ENCODE data around the gene WDR91. TPM values are rescaled to one million over a fixed set of nuclear protein-coding genes. Genes with fewer than 3 reads are reported as not detected.
"Not testable (repeated sequence)": the region's sequence is repeated elsewhere in the genome, so short reads cannot be mapped to it uniquely, and the experiment has no call there.

WDR91 gene
- total and polyA plus RNA-seq, 8 donors, result 22.9 to 67.6 (median 49.5) TPM

DNA sequence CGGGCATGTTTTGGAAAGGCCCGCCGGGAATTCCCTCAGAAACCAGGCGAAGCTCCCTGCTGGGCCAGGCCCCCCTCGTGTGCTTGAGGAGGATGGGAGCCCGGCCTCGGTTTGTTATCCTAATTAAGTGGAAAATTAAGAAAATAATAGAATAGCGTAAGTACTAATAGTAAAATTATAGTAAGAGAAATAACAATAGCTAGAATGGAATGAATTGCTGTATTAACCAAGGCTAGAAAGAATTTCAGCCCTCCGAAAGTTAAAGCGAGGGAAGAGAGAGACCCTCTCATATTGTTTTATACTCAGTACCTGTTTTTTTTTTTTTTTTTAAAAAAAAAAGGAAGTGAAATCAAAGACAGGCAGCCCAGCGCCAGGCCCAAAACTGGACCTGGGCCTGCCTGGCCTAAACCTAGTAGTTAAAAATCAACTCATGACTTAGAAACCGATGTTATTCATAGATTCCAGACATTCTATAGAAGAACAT is 40.3 kb downstream of the WDR91 start:
- intact Hi-C loops (cut with DNase I); DNase-seq: not testable (repeated sequence)
- peaks cover 8 to 48% of the 10 kb centered on the region in 2 donors for H3K4me1 ChIP-seq

DNA sequence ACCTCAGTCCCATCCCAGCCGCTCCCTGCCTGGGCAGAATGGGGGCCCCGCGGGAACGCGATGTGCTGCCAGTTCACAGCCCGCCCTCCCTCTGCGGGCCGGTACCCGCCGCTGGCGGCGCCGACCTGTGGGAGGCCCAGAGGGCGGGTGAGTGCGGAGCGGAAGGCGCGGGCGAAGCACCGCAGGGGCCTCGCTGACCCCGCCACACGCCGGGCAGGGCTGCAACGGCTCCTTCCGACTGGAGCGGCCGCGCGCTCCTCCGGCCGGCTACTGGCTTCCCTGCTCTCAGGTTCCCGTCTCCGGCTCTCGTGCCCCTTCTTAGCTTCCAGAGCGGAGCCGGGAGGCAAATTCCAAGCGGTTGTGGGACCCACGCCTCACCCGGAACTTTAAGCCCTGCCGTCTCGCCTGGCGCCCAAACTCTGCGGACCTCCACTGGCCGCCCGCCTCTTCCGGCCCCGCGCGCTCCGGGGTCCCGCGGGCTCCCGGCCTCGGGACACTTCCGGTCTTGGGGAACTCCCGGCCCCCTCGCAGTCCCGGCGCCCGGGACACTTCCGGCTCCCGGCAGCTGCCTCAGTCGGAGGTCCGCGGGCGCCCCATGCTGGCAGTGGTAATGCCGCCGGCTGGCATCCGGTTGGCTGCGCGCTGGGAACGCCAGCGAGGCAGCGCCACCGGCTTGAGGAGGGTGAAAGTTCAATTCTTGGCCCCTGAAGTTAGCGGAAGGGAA is 40.9 kb downstream of the WDR91 start, which contains the start of gene CYREN:
CYREN (minus strand) TSS at position 434 of the 724 bp plus-strand sequence. CDS start 1,785 bp downstream, outside the sequence.
- Histone ChIP-seq H3K36me3 (peaks cover 0 to 31% of the 10 kb centered on the region in 2 donors), H3K27ac (peak within 1 kb of the TSS; percentile 92 to 100), H3K27me3 (no peaks in the 10 kb centered on the region), H3K4me1 (peaks cover 8 to 54% of the 10 kb centered on the region in 2 donors), H3K4me3 (peak within 1 kb of the TSS; percentile 57 to 85), H3K9me3 (no peaks in the 10 kb centered on the region)
- DNase-seq (peak; percentile 88 to 99 (median 95)), ATAC-seq (peak; percentile 95)
- TF ChIP-seq CTCF (IDR thresholded peaks at IDR 0.05), result peak; percentile 50 to 57
- intact Hi-C loops (cut with DNase I), result no loop called here

More for the DNA sequence above, 40.3 kb downstream of the WDR91 start:
- not testable (repeated sequence) for H3K27me3 ChIP-seq, H3K9me3 ChIP-seq, ATAC-seq
- Histone ChIP-seq H3K36me3 (peaks cover 0 to 25% of the 10 kb centered on the region in 2 donors), H3K4me3 (peak overlapping the region; percentile 57 to 85), H3K27ac (peak overlapping the region; percentile 92 to 100)

GRCh38 chr7:135169964-135170273 is 41.4 kb downstream of the WDR91 start:
- peaks cover 8 to 59% of the 10 kb centered on the region in 2 donors for H3K4me1 ChIP-seq
- H3K27ac ChIP-seq, result peak overlapping the region; percentile 92 to 100
- TF ChIP-seq CTCF (IDR thresholded peaks at IDR 0.05), result no peak
- no peak for DNase-seq
- ATAC-seq, result no peak
- peaks cover 0 to 36% of the 10 kb centered on the region in 2 donors for H3K36me3 ChIP-seq
- no peaks in the 10 kb centered on the region for H3K9me3 ChIP-seq
- H3K4me3 ChIP-seq, result peak overlapping the region; percentile 57 to 85
- no peaks in the 10 kb centered on the region for H3K27me3 ChIP-seq
- intact Hi-C loops (cut with DNase I), result loop anchor here in 1 of 2 donors (10.0 kb wide), 1 partner anchor 175 kb away; no protein-coding TSS in a partner anchor

DNA sequence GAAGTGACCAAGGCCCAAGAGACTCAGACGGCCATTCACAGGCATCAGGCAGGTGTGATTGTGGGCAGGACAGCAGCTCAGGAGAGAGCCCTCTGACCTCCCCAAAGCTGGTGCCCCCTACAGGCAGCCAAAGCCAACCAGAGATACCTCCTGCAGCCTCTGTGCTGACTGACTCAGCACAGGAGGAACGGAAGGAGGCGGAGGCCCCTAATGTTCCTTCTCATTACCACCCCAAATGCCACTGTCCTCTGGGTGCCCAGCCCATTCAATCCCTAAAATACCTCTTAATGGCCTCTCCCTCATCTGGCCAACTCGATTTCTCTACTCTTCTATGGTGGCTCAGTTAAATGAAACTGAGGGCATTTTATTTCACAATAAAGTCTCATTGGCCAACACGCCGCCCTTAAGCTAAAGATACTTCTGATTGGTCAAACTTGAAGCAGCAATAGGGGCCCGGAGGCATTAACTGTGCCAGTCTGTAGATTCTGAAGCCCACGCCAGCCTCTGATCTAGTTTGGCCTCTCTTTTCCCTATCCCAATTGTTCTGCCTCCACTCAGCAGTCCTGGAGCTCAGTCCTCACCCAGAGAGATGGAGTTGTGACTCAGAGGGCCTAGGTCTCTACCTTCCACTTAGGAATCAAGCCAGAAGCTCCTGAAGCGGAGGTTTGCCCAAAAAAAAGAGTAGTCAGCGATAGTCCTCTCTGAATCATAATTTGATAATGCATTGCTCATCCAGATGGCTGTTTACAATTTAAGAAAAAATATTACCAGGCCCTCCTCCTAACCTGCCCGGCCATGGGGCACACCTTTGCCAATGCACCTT is 42.0 kb downstream of the WDR91 start:
- no peaks in the 10 kb centered on the region for H3K9me3 ChIP-seq
- peaks cover 8 to 65% of the 10 kb centered on the region in 2 donors for H3K4me1 ChIP-seq
- TF ChIP-seq CTCF (IDR thresholded peaks at IDR 0.05), result peak; percentile 10 to 37
- ATAC-seq (no peak), DNase-seq (peak in 1 of 4 donors; percentile 73)
- intact Hi-C loops (cut with DNase I), result loop anchor here in 1 of 2 donors (10.0 kb wide), 1 partner anchor 175 kb away; no protein-coding TSS in a partner anchor
- no peaks in the 10 kb centered on the region for H3K27me3 ChIP-seq
- peak overlapping the region; percentile 57 to 85 for H3K4me3 ChIP-seq
- H3K36me3 ChIP-seq, result peaks cover 0 to 42% of the 10 kb centered on the region in 2 donors
- peak overlapping the region; percentile 92 to 100 for H3K27ac ChIP-seq

DNA sequence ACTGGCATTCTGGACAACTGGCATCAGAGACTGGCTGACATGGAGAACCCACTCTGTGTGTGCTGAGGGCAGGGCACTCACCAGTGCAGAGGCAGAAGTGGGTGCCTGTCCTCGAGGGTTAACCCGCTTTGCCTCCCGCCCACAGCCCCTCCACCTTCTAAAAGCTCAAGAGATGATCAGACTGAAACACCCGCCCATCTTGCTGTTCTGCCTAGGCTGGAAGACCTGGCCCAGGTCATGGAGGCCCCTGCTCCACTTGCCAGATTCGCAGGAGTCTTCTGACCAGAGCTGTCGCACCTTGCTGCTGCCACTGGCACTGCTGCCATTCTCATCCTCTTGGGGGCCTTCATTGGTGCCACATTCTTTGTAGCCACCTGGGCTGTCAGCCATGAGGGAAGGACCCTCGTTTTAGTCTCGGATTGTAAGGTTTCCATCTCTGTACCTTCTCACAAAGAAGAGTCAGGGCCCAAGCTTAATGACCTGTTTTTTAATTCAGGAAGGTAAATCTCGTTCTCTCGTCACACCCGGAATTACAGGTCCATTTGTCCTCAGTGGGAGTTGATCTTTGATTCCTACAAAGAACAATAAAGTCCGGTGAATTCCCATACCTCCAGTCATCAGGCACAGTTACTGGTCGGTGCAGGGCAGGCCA is 42.7 kb downstream of the WDR91 start:
- Histone ChIP-seq H3K27ac (peak overlapping the region in 1 of 2 donors; percentile 100), H3K9me3 (no peaks in the 10 kb centered on the region), H3K36me3 (peaks cover 0 to 49% of the 10 kb centered on the region in 2 donors), H3K4me1 (peaks cover 8 to 72% of the 10 kb centered on the region in 2 donors), H3K4me3 (peak overlapping the region in 1 of 2 donors; percentile 85), H3K27me3 (no peaks in the 10 kb centered on the region)
- intact Hi-C loops (cut with DNase I), result loop anchor here in 1 of 2 donors (10.0 kb wide), 1 partner anchor 174 kb away; no protein-coding TSS in a partner anchor
- no peak for TF ChIP-seq CTCF (IDR thresholded peaks at IDR 0.05)
- DNase-seq (no peak), ATAC-seq (no peak)
